SU-DHL-6 (cell line): ENCODE data around the gene PKHD1.

Experiments
- CTCF ChIP-seq: fragments of 200-600 bp; sonication (generic); IDR thresholded peaks from one replicate; pipeline ENCODE4 v1.5.1; 2017; ENCODE audit warnings: antibody characterized with exemption, mild to moderate bottlenecking, low read length, moderate library complexity; ENCODE audit not compliant: insufficient read depth, poor library complexity, severe bottlenecking
- EZH2phosphoT487 ChIP-seq: fragments of 200-600 bp; sonication (generic), shearing (Covaris generic); conservative IDR thresholded peaks from 2 replicates; pipeline ENCODE4 v1.6.1; 2018; ENCODE audit warnings: mild to moderate bottlenecking, antibody characterized with exemption, low read length, moderate library complexity, mixed read lengths

DNA sequence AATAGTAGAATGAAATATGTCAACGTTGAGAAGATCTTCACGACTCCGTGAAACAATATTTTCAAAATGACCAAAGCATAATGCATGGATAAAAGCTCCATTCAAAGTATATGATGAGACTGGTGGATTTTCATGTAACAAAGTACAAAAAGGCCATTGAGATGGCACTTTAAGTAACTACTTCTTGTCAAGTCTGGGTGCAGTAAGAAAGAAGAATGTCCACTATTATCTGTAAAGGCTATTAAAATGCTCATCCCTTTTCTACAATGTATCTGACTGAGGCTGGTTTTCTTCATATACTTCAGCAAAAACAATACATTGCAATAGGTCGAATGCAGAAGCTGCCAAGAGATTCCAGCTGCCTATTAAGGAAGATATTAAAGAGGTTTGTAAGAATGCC is 457.4 kb downstream of the PKHD1 start:
- TF ChIP-seq CTCF = no peak
- TF ChIP-seq EZH2phosphoT487 = no peak
